ENCODE data around the gene SLC25A26.

SLC25A26 gene

GRCh38 chr3:66372681-66373350, 152.0 kb downstream of the SLC25A26 start:
- no peak for DNase-seq

DNA sequence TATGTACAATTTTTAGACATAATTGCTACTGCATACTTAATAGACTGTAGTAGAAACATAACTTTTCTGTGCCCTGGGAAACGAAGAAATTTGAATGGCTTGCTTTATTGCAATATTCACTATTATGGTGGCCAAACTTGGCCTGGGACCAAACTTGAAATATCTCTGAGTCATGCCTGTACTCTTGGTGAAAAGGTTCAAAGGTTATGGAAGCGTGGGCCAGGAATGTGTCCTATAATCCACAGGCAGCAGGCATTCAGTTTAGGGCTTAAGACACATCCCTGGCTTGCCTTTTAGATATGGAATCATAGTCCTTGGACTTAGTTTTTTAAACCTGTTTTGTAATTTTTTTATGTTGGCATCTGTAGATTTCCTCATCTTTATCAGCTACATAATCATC, 155.8 kb downstream of the SLC25A26 start:
- no peak for DNase-seq

GRCh38 chr3:66377800-66378199, 157.0 kb downstream of the SLC25A26 start:
- DNase-seq, result no peak

DNA sequence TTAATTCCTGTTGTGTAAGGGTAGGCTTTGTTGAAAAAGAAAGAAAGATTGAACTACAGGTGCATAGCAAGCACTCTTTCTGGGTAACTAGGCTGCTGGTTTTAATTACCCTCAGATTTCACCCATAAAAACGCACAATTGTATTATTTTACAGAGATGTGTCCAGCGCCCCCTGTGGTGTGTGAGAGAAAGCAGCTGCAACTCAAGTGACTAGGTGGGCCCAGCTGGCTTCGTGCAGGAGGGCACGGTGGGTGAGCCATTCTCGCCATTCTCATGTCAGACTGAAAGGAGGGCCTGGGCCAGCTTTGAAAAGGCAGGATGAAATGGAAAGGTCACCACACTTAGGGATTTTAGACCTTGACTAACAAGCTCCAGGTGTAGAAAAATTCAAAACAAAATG, 157.5 kb downstream of the SLC25A26 start:
- no peak for DNase-seq

GRCh38 chr3:66379565-66379964, 158.8 kb downstream of the SLC25A26 start:
- DNase-seq, result no peak

GRCh38 chr3:66380200-66380932, 159.6 kb downstream of the SLC25A26 start:
- no peak for DNase-seq

GRCh38 chr3:66381626-66382025, 160.8 kb downstream of the SLC25A26 start:
- DNase-seq, result no peak

DNA sequence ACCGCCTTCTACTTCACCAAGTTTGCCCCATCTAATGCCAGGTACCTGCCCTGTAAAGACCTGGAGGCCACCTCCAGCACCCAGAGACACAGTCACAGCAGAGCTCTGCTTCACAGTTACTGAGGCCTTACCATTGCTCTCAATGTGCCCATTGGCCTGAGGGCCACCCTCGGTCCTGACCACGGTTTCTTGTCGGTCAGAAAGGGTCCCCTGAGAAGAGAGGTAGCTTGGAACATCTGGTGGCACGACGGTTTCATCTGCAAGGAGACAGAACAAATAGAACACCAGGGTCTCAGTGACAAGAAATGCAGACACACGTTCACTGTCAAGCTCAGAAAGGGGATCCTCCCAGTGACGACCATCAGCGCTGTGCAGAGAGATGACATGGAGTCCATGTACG, 161.3 kb downstream of the SLC25A26 start:
- no peak for DNase-seq

- no peak for DNase-seq
Measured at GRCh38 chr3:66383023-66383422, 162.2 kb downstream of the SLC25A26 start.

DNA sequence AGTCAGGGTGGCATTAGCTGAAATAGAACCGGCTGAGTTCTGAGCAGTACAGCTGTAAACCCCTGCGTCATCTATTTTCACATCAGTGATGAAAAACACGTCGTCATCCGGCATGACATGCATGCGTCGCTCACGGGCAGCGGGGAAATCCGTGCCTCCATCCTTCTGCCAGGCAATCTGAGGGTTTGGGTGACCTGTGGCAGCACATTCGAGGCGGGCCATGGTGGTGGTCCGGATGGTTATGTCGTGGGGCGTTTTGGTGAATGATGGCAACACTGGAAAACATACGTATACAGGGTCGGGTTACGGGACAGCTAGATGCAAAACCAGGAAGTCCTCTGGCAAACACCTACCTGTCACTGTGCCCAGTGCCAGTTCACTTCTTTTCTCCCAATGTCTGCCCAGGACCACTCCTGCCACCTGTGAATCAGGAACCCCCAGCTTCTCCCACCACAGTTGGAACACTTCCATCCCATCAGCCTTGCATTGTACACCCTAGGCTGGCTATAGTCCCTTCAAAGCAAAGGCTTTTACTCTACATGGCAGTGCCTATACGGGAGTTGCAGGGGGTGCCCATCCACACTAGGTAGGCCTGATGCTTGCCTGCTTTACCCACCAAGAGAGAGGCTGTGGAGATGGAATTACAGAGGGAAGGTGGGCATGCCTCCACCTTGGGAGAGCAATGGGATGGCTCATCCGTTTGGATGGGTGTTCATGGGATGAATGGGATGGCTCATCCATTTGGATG, 163.4 kb downstream of the SLC25A26 start:
- no peak for DNase-seq

GRCh38 chr3:66385066-66385465, 164.3 kb downstream of the SLC25A26 start:
- no peak for DNase-seq

DNA sequence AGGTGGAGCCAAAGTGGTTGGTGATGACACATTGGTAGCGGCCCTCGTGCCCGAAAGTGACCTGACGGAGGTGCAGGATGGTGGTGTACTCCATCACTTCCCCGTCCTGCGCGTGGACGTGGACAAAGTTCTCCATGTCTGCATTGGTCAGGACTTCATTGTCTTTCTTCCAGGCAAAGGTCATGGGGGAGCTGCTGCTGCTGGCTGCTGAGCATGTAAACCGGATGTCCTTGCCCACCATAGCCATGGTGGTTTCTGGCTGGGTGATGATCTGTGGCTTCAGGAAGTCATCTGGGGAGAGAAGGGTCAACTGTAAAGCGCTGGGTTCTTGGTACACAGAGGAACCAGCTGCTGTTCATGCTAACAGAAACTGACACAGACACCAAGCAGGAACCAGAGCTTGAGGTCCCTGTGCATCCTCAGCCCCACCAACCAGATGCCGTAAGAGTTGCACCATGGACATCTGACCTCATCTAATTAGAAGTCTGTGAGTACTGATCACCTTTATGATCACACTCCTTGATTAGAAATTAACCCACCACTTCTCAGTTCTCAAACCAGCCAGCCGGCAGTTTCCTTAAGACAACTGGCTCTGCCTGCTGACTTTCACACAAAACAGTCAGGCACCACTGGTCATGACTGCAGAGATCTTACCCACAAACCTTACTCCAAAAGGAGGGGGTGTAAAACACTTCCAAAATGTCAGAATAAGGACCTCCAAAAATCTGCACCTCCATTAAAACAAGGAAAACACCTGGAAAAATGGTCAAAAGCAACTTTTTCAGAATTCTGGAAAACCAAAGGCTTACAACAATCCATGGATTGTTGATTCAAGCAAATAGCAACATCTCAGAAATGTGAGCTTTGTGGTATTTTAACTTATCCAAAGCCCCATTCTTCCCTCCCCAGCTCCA, 165.5 kb downstream of the SLC25A26 start:
- no peak for DNase-seq

- no peak for DNase-seq
Measured at GRCh38 chr3:66386925-66387650, 166.3 kb downstream of the SLC25A26 start.

- DNase-seq, result no peak
Measured at GRCh38 chr3:66390013-66390412, 169.2 kb downstream of the SLC25A26 start.

DNA sequence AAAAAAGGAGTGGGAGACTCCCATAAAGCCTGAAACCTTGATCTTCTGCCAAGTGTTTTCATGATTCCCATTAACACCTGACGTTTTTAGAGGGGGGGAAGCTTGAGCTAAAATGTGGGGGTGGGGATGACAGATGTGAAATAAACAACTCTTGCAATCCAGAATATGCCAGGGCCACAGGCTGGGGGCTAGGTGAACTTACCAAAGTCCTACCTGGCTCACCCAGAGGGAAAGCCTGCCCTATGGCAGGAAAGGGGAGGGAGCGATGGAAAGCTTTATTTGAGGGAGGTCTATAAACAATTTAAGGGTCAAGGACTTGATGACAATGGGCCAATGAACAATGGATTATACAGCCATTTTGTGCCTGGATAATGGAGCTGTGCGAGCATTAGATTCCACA, 171.7 kb downstream of the SLC25A26 start:
- no peak for DNase-seq

- DNase-seq, result no peak
Measured at GRCh38 chr3:66392966-66393332, 172.1 kb downstream of the SLC25A26 start.

DNA sequence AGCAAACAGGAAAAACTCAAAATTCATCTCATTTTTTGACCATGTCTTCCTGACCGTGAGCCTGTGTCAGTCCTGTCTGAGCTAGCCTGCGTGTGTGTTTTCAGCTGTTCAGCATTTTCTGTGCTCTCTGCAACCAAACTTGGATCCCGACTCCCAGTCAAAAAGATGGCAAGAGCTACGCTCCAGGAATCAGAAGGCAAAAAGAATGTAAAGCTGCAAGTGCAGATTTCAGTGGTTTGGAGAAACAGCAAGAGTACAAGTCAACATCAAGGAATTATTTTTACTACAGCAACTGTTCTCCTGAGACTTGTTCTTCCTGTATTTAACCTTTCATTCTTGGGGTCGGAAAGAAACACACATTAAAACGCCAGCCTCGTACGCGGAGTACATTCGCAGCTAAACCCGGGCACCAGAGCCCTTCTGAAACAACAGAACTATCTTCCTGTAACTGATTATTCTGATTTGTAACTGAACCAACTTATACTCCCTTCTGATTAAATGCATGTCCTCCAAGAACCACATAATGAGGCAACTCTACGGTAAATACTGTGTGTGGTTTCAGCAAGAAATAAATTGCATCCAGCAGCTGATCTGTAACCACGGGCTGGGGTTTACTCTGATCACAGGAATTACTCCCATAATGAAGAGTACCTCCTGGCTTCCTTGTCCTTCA, 172.7 kb downstream of the SLC25A26 start:
- DNase-seq, result no peak

DNA sequence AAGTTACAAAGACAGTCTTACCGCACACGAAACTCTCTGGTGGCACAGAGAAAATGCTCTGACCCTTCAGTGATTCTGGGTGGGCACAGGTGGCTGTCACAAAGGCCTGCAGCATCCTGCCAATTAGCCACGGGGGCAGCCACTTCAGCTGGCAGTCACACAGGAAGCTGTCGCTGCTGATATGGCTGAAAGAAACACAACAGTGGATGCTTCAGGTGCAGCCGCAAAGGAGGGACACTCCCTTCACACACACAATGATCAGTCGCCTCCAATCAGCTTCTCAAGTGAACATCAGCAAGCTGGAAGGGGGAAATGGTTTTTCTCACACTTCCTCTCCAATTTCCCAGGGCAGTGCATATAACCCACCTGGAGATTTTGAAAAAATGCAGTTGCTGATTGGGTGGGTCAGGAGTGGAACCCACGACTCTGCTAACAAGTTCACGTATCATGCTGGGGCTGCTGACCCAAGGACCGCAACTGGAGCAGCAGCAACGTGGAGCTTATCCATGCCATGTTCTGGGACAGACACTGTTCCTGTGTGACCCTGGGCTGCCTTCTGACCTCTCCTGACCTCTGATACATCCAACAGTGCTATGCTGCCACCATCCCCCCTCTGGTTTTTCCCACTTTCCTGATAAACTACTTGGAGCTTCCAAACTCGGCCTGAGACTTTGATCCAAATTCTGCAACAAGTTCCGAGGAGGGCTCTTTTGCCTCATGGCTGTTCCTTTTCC, 173.4 kb downstream of the SLC25A26 start:
- no peak for DNase-seq

- no peak for DNase-seq
Measured at GRCh38 chr3:66394753-66395249, 174.0 kb downstream of the SLC25A26 start.

DNA sequence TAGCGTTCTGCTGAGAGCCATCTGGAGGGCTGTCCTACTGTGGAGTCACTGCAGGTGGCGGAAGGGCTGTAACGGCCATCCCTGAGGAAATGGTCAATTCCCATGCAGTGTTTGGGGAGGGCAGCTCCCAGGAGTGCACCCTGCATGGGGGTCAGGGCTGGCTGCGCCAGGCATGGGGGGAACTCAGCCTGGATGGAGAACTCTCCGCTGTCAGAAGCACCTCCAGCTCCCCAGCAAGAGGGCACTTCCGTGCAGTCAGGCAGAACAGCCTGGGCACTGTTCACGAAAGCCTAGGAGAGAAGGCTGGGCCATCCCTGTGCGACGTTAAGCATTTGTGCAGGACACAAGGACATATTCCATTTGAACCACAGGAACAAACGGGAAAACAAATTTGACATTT, 174.8 kb downstream of the SLC25A26 start:
- DNase-seq, result no peak
